ENCODE data around the gene PDE11A.

- TF ChIP-seq EP300 (IDR thresholded peaks at IDR 0.05; ENCODE audit: borderline replicate concordance in 1 of 2, low read depth in 2 of 2, low read length in 2 of 2): no peak
- TF ChIP-seq SP2 (IDR thresholded peaks at IDR 0.05; ENCODE audit: low read length): no peak
- no peak for TF ChIP-seq USF2 (IDR thresholded peaks at IDR 0.05; ENCODE audit: low read length)
- TF ChIP-seq E2F6 (IDR thresholded peaks at IDR 0.05): no peak
- no peak for TF ChIP-seq POLR2A (IDR thresholded peaks at IDR 0.05; ENCODE audit: control extremely low read depth in 1 of 2, low read depth in 2 of 2, low read length in 2 of 2)
- TF ChIP-seq CREB1 (IDR thresholded peaks at IDR 0.05): no peak
- TF ChIP-seq POLR2AphosphoS5 (IDR thresholded peaks at IDR 0.05; ENCODE audit: low read depth, low read length): no peak
- no peak for TF ChIP-seq CTCF (IDR thresholded peaks at IDR 0.05; ENCODE audit: control extremely low read depth in 1 of 3, insufficient read depth in 1 of 3, low read depth in 1 of 3, low read length in 3 of 3)
Measured at GRCh38 chr2:177712462-177712861, 360.1 kb downstream of the PDE11A start.

Measured in H1 (cell line).